HepG2 (cell line): ENCODE measurements around the gene MAGI1. TPM values are rescaled to one million over a fixed set of nuclear protein-coding genes. Genes with fewer than 3 reads are reported as not detected.

Experiments used
- ATAC-seq: fragments of 200-7000 bp; cut with Tn5 transposase; 3 replicates; pipeline ENCODE4 v1.9.1; 2020; ENCODE audit warnings: mild to moderate bottlenecking, moderate library complexity
- BruUV-seq: library from RNA; stranded (reverse); fragments of 400-500 nt; replicated peaks from 2 replicates; lab custom pipeline; 2021; lab: Mats Ljungman, UMichigan
- CTCF ChIA-PET: fragments of 300-600 bp; formaldehyde crosslinking; extraction: SDS; loops from one replicate; lab custom pipeline; 2021; ENCODE audit warnings: low total read pairs, inconsistent platforms, low intra/inter-chr PET ratio; lab: Yijun Ruan, JAX
- POLR2A ChIA-PET: fragments of 350-600 bp; sonication (Branson Sonifier 250); formaldehyde crosslinking; loops from one replicate; lab custom pipeline; 2020; ENCODE audit warnings: antibody characterized with exemption, inconsistent platforms; lab: Yijun Ruan, JAX
- DNase-seq: peaks from one replicate; pipeline ENCODE4 v3.0.0-alpha.2; 2015; ENCODE audit warnings: low spot score
- FAIRE-seq: peaks from 3 replicates; lab custom pipeline; 2011; peaks lifted over from hg19 to GRCh38; lab: Jason Lieb, UNC
- H2AFZ ChIP-seq: one replicate; pipeline ENCODE4 v1.6.1; 2011; ENCODE audit warnings: low read length, inconsistent platforms
- H3K27ac ChIP-seq: fragments of 300-600 bp; 3 replicates; pipeline ENCODE4 v1.8.0; 2011; ENCODE audit warnings: mixed run types, mild to moderate bottlenecking, mixed read lengths, low read length, inconsistent platforms; ENCODE audit not compliant: insufficient read depth; ENCODE audit errors: extremely low read length
- H3K27me3 ChIP-seq, 2 experiments: fragments of 200-600 bp in 1 of 2; 2 replicates in 1 of 2; 3 replicates in 1 of 2; pipeline versions ENCODE4 v1.6.0 to v1.8.0; 2011; ENCODE audit warnings: low read length in 2 of 2, mild to moderate bottlenecking in 2 of 2, moderate library complexity in 2 of 2, inconsistent platforms in 1 of 2; ENCODE audit not compliant: insufficient read depth in 2 of 2, control insufficient read depth in 1 of 2
- H3K36me3 ChIP-seq, 2 experiments: fragments of 200-600 bp in 1 of 2; replicated peaks in 1 of 2; 2 replicates in 1 of 2; 3 replicates in 1 of 2; pipeline versions ENCODE4 v1.5.1 to v1.8.0; 2011; ENCODE audit warnings: low read length in 2 of 2, inconsistent platforms in 1 of 2; ENCODE audit not compliant: insufficient read depth in 2 of 2, control insufficient read depth in 1 of 2
- H3K4me1 ChIP-seq: 2 replicates; pipeline ENCODE4 v1.5.1; 2012; ENCODE audit warnings: low read length, inconsistent platforms; ENCODE audit not compliant: insufficient read depth
- H3K4me2 ChIP-seq: 2 replicates; pipeline ENCODE4 v1.6.0; 2011; ENCODE audit warnings: low read depth, low read length, inconsistent platforms
- H3K4me3 ChIP-seq, 3 experiments: fragments of 200-600 bp in 1 of 3; sonication (generic), shearing (Covaris generic) in 1 of 3; replicated peaks in 1 of 3; 2 replicates each; pipeline ENCODE4 v1.5.1; 2011 to 2016; ENCODE audit warnings: low read length in 3 of 3, inconsistent platforms in 2 of 3, low read depth in 2 of 3, mild to moderate bottlenecking in 2 of 3, control low read depth in 1 of 3, mixed read lengths in 1 of 3; ENCODE audit not compliant: insufficient read depth in 1 of 3
- H3K79me2 ChIP-seq: one replicate; pipeline ENCODE4 v1.6.1; 2011; ENCODE audit warnings: low read length, inconsistent platforms; ENCODE audit not compliant: insufficient read depth
- H3K9ac ChIP-seq: 2 replicates; pipeline ENCODE4 v1.6.0; 2011; ENCODE audit warnings: mild to moderate bottlenecking, low read depth, low read length, inconsistent platforms; ENCODE audit not compliant: insufficient read depth
- H3K9me3 ChIP-seq: 2 replicates; pipeline ENCODE4 v1.5.1; 2012; ENCODE audit warnings: mild to moderate bottlenecking, low read length
- H4K20me1 ChIP-seq: 2 replicates; pipeline ENCODE4 v1.6.0; 2011; ENCODE audit warnings: inconsistent platforms, mild to moderate bottlenecking, low read length, moderate library complexity; ENCODE audit not compliant: insufficient read depth
- DNMT1 ChIP-seq: sonication (generic); formaldehyde crosslinking; IDR thresholded peaks from 2 replicates; pipeline ENCODE4 v1.5.1; 2020; ENCODE audit warnings: mild to moderate bottlenecking, missing genetic modification reagents
- ISX ChIP-seq: sonication (generic); formaldehyde crosslinking; conservative IDR thresholded peaks from 2 replicates; pipeline ENCODE4 v1.5.0; 2020; ENCODE audit warnings: missing genetic modification reagents
- MAFF ChIP-seq: IDR thresholded peaks from 2 replicates; pipeline ENCODE4 v1.6.1; 2011; ENCODE audit warnings: low read depth, low read length, improper control_type of control experiment
- MAFK ChIP-seq, 2 experiments: IDR thresholded peaks in 1 of 2; conservative IDR thresholded peaks in 1 of 2; 2 replicates each; pipeline ENCODE4 v1.6.1; 2011; ENCODE audit warnings: improper control_type of control experiment in 2 of 2, low read length in 2 of 2
- MIXL1 ChIP-seq: IDR thresholded peaks from 2 replicates; pipeline ENCODE4 v1.6.1; 2016
- MXI1 ChIP-seq: IDR thresholded peaks from 3 replicates; pipeline ENCODE4 v1.6.1; 2012; ENCODE audit warnings: low read depth, low read length, inconsistent platforms, borderline replicate concordance
- SUZ12 ChIP-seq: fragments of 150-350 bp; IDR thresholded peaks from 2 replicates; pipeline ENCODE4 v1.6.1; 2014; ENCODE audit warnings: low read depth, low read length
- TEAD2 ChIP-seq: sonication (generic); formaldehyde crosslinking; IDR thresholded peaks from 2 replicates; pipeline ENCODE4 v1.9.0; 2021; ENCODE audit warnings: missing genetic modification reagents
- TOPORS ChIP-seq: sonication (generic); formaldehyde crosslinking; IDR thresholded peaks from 2 replicates; pipeline ENCODE4 v1.8.0; 2023; ENCODE audit warnings: mild to moderate bottlenecking, missing genetic modification reagents
- ZBTB21 ChIP-seq: sonication (generic); formaldehyde crosslinking; IDR thresholded peaks from 2 replicates; pipeline ENCODE4 v1.4.0; 2020; ENCODE audit warnings: missing genetic modification reagents
- ZBTB7A ChIP-seq: sonication (generic); formaldehyde crosslinking; IDR thresholded peaks from 2 replicates; pipeline ENCODE4 v1.8.0; 2022; ENCODE audit warnings: mild to moderate bottlenecking, missing genetic modification reagents
- ZNF124 ChIP-seq: sonication (generic); formaldehyde crosslinking; IDR thresholded peaks from 2 replicates; pipeline ENCODE4 v1.4.0; 2020; ENCODE audit warnings: missing genetic modification reagents
- ZNF234 ChIP-seq: sonication (generic); formaldehyde crosslinking; conservative IDR thresholded peaks from 2 replicates; pipeline ENCODE4 v1.5.1; 2020; ENCODE audit warnings: mild to moderate bottlenecking, missing genetic modification reagents
- ZNF383 ChIP-seq: sonication (generic); formaldehyde crosslinking; IDR thresholded peaks from 2 replicates; pipeline ENCODE4 v1.4.0; 2020; ENCODE audit warnings: missing genetic modification reagents, mild to moderate bottlenecking, borderline replicate concordance
- WGBS: methylation state at CpG from one replicate; pipeline ENCODE4 v1.1.6; 2017; ENCODE audit warnings: low lambda C conversion rate; 5-methylcytosine and 5-hydroxymethylcytosine counted together
- in situ Hi-C: cut with HindIII; loops from 2 replicates; pipeline ENCODE4 v1.10.0; 2017; ENCODE audit warnings: low pct_unique_long_range_greater_than_20kb; ENCODE audit not compliant: extremely low pct_ligation_motif_present
- intact Hi-C: fragments of 100-400 bp; cut with micrococcal nuclease; formaldehyde crosslinking; loops from one replicate; pipeline ENCODE4 v1.10.0; 2022; ENCODE audit not compliant: unreplicated experiment
- polyA plus RNA-seq, 8 experiments: library from polyadenylated mRNA; depleted of rRNA in 3 of 8; stranded (reverse) in 7 of 8; unstranded in 1 of 8; fragments of >200 nt; fragmentation: Illumina TruSeq in 4 of 8; extraction: Trizol in 4 of 8; gene quantifications; 2 replicates each; pipeline versions ENCODE4 v1.2.1 to v1.2.3, GENCODE V29; 2011 to 2016; ENCODE audit warnings: low read depth in 4 of 8, missing spikeins in 1 of 8, mixed read lengths in 1 of 8; ENCODE audit not compliant: insufficient read depth in 1 of 8
- total RNA-seq, 5 experiments: library from RNA; depleted of rRNA; stranded (reverse); fragments of >200 nt; fragmentation: Illumina TruSeq; extraction: Trizol; gene quantifications; 2 replicates each; pipeline ENCODE4 v1.2.3, GENCODE V29; 2016; ENCODE audit warnings: low read depth in 1 of 5
- TF ChIP-seq, protein P1 (sequence below): sonication (generic); formaldehyde crosslinking; IDR thresholded peaks from 2 replicates; pipeline ENCODE4 v1.4.0; 2020; ENCODE audit warnings: missing genetic modification reagents

Gene MAGI1
- total and polyA plus RNA-seq, 2 of the 13 experiments (the other 11 are each of a cell fraction or from before 2014, with no cell fraction given), result 22.2 to 26.0 TPM

DNA sequence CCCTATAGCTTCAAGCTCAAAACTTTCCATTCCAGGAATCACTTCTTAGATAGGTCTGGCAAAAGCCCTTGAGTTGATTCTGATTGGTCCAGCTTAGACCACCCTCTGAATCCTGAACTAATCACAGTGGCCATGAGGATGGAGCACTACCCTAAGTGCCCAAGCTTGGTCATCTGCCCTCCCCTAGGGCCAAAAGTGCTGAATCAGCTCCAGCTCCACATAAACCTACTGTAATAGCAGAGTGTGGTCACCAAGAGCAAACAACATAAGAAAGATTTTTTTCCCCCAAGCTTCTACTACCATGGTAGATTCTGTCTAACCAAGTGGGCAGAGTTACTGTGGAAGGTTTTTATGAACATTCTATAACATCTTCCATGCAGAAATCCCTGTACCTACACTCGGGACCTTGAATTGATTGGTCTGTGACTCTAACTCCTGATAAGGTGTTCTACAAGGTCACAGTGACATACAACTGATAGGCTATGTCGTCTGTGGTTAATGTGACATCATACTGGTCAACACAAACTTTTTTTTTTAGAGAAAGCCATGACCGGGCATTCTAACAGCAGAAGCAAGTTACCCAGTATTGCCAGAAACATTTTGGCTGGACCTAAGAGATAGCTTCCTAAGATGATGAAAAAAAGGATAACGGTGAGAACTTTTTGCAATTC, 320.9 kb downstream of the MAGI1 start:
- H4K20me1 ChIP-seq, result no peaks in the 10 kb centered on the region; the same call in 1 of the 2 replicates
- H3K27ac ChIP-seq, result no peak overlapping the region
- no peak for DNase-seq
- H3K4me2 ChIP-seq, result no peak overlapping the region
- ATAC-seq, result no peak
- H3K4me1 ChIP-seq, result no peaks in the 10 kb centered on the region; the same call in 1 of the 2 replicates
- no peaks in the 10 kb centered on the region for H3K9me3 ChIP-seq
- H3K4me3 ChIP-seq, result no peak overlapping the region
- WGBS, result 93% methylated on average over 4 of the region's 4 CpGs
- CTCF ChIA-PET, result no interaction called here
- peaks cover 1 to 3% of the 10 kb centered on the region in 2 experiments; a peak in 1 of 5 replicates for H3K36me3 ChIP-seq
- no peaks in the 10 kb centered on the region for H3K27me3 ChIP-seq
- no TSS peak for BruUV-seq
- H3K79me2 ChIP-seq, result peaks cover 4% of the 10 kb centered on the region
- in situ Hi-C loops, result no loop called here
- TF ChIP-seq TOPORS (no peak), MAFK (conservative IDR thresholded peaks at IDR 0.05 in 1 of 2, IDR thresholded peaks at IDR 0.05 in 1 of 2; ENCODE audit: low read length in 2 of 2) (peak; percentile 92 to 95), MXI1 (no peak), ZBTB21 (peak; percentile 69; the same call in 1 of the 2 replicates), DNMT1 (CRISPR knock-in tag) (no peak), MAFF (peak; percentile 93), ZBTB7A (CRISPR knock-in tag) (no peak)
- TF ChIP-seq, all 625 proteins: peak for 3
- intact Hi-C loops, result no loop called here
- H2AFZ ChIP-seq, result no peak overlapping the region
- no peak overlapping the region for H3K9ac ChIP-seq
- POLR2A ChIA-PET, result no interaction called here
- FAIRE-seq, result no peak

GRCh38 chr3:65716071-65716751, 322.5 kb downstream of the MAGI1 start:
- no peak overlapping the region for H3K4me2 ChIP-seq
- H3K9me3 ChIP-seq, result no peaks in the 10 kb centered on the region
- in situ Hi-C loops (no loop called here), intact Hi-C loops (no loop called here)
- no peaks in the 10 kb centered on the region; the same call in 1 of the 2 replicates for H4K20me1 ChIP-seq
- no peak overlapping the region for H2AFZ ChIP-seq
- H3K27me3 ChIP-seq, result no peaks in the 10 kb centered on the region
- FAIRE-seq (no peak), DNase-seq (no peak), ATAC-seq (no peak)
- 92% methylated on average over 4 of the region's 4 CpGs for WGBS
- no peak overlapping the region for H3K27ac ChIP-seq
- ChIA-PET POLR2A (no interaction called here), CTCF (no interaction called here)
- no peak overlapping the region for H3K4me3 ChIP-seq
- BruUV-seq, result no TSS peak
- no peak overlapping the region for H3K9ac ChIP-seq
- H3K4me1 ChIP-seq, result no peaks in the 10 kb centered on the region; the same call in 1 of the 2 replicates
- H3K36me3 ChIP-seq, result peaks cover 0 to 1% of the 10 kb centered on the region in 2 experiments; a peak in 1 of 5 replicates
- H3K79me2 ChIP-seq, result peaks cover 7% of the 10 kb centered on the region
- TF ChIP-seq TEAD2, result no peak
- no peak for TF ChIP-seq ZNF124 (CRISPR knock-in tag)
- TF ChIP-seq ZNF383 (CRISPR knock-in tag), result no peak
- no peak for TF ChIP-seq SUZ12
- no peak for TF ChIP-seq ZNF234 (CRISPR knock-in tag)
- no peak for TF ChIP-seq ISX
- no peak for TF ChIP-seq MIXL1 (CRISPR knock-in tag)
- TF ChIP-seq, protein P1, sequence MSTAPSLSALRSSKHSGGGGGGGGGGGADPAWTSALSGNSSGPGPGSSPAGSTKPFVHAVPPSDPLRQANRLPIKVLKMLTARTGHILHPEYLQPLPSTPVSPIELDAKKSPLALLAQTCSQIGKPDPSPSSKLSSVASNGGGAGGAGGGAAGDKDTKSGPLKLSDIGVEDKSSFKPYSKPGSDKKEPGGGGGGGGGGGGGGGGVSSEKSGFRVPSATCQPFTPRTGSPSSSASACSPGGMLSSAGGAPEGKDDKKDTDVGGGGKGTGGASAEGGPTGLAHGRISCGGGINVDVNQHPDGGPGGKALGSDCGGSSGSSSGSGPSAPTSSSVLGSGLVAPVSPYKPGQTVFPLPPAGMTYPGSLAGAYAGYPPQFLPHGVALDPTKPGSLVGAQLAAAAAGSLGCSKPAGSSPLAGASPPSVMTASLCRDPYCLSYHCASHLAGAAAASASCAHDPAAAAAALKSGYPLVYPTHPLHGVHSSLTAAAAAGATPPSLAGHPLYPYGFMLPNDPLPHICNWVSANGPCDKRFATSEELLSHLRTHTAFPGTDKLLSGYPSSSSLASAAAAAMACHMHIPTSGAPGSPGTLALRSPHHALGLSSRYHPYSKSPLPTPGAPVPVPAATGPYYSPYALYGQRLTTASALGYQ, result no peak
